GM20000 (cell line): ENCODE measurements around the gene CXCL8.

ENCODE experiments used
- DNase-seq: peaks from one replicate; pipeline ENCODE4 v3.0.0; 2012; ENCODE audit warnings: low spot score
- TF ChIP-seq, protein P1 (sequence below): IDR thresholded peaks from 2 replicates; pipeline ENCODE4 v1.5.1; 2012; ENCODE audit warnings: mild to moderate bottlenecking, control low read depth; ENCODE audit errors: extremely low read depth, missing control alignments

The CXCL8 gene

DNA sequence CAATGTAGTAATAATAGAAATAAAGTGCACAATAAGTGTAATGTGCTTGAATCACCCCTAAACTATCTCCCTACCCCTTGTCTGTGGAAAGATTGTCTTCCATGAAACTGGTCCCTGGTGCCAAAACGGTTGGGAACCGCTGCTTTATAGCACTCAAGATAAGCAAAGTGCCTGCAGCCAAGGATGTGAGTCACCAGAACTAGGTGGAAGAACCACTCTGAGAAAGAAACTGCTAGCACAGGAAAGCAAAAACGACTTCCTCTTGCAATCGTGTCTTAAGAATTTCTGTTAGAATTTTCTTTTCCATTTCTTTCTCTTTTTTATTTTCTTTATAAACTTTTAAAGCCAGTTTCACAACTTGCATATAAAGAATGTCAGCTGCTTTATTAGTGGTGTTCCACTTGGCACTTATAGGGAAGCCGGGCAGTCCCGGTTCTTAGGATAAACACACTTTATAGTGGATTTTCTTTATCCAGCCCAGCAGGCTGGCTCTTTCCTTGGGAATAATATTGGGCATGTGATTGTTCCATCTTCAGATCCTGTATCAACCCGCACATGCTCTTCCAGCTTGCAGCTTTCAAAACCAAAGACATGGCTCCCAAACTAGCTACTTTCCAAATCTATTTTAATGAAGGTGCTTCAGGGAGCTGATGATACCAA is 32.3 kb upstream of the CXCL8 start:
- DNase-seq: no peak

DNA sequence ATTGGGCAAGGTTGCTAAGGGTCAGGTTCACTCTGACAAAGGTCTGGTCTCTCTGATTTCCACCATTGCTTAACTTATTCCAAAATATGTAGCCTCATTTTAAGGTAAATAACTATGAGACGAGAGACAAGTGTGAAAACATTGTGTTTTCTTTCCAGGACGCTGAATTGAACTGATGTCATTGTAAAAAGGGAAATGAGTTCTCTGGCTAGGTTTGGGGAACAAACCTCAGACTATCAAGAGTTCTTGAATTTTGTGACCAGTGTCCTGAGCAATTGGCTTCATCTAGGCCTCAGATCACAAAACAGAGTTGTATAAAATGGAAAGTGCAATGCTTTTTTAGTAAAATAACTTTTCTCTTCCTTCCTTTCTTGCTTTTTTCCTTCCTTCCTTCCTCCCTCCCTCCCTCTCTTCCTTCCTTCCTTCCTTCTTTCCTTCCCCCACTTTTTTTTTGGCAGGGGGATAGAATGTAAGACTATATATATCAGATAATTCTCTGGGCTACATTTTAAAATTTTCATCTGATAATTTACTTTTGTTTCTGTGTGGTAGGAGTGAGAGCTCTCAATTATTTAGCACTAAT is 30.8 kb upstream of the CXCL8 start:
- TF ChIP-seq, protein P1, sequence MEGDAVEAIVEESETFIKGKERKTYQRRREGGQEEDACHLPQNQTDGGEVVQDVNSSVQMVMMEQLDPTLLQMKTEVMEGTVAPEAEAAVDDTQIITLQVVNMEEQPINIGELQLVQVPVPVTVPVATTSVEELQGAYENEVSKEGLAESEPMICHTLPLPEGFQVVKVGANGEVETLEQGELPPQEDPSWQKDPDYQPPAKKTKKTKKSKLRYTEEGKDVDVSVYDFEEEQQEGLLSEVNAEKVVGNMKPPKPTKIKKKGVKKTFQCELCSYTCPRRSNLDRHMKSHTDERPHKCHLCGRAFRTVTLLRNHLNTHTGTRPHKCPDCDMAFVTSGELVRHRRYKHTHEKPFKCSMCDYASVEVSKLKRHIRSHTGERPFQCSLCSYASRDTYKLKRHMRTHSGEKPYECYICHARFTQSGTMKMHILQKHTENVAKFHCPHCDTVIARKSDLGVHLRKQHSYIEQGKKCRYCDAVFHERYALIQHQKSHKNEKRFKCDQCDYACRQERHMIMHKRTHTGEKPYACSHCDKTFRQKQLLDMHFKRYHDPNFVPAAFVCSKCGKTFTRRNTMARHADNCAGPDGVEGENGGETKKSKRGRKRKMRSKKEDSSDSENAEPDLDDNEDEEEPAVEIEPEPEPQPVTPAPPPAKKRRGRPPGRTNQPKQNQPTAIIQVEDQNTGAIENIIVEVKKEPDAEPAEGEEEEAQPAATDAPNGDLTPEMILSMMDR: no peak
- no peak for DNase-seq

More for the DNA sequence above, 32.3 kb upstream of the CXCL8 start:
- TF ChIP-seq, protein P1: no peak

DNA sequence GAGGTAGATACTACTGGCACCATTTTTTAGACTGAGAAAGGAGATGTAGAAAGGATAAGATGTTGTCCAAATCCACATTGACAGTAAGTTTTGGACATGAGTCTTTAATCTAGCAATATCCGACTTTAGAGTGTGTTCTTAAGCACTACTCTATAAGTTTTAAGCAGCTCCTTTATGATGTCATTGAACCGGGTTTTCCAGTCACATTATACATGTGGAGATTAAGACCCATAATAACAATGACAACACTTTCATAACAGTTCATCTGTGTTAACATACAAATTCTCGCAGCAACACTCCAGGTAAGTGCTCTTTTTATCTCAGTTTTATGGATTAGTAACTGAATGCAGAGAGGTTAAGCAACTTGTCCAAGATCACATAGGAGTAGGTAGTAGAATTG is 30.3 kb upstream of the CXCL8 start:
- TF ChIP-seq, protein P1: no peak
- DNase-seq: no peak

DNA sequence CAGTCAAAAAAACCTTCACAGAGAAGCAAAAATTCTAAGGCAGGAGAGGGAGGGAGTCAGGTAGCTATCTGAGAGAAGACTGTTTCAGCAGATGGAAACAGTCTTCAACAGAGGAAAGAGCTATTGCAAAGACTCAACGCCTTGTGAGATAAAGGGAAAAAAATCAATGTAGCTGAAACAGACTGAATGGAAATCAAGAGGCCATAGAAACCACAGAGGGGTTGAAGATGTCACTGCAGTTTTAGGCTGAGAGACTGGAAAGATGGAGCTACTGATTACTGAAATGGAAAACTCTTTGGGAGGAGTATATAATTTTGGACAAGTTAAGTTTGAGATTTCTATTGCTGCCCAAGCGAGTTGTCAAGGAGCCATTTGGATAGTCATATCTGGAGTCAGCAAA is 28.4 kb upstream of the CXCL8 start:
- no peak for DNase-seq
- TF ChIP-seq, protein P1: no peak

DNA sequence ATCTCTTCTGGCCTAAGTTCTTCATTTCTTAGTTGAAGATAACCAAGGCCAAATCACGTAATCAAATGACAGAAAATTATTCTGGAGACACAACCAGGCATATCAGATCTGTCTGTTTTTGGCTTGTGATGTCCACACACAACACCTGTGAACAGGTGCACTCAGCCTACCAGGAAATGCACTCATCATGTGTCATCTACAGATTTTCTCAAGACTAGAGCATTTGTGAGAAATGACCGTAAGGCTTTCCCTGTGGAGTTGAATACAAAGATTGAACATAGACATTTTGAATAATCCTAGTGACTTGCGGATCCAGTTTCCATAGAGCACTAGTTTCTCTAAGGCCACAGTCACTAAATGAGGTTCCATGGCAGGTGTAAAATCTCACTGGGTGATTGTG is 26.7 kb upstream of the CXCL8 start:
- TF ChIP-seq, protein P1: no peak
- DNase-seq: no peak

DNA sequence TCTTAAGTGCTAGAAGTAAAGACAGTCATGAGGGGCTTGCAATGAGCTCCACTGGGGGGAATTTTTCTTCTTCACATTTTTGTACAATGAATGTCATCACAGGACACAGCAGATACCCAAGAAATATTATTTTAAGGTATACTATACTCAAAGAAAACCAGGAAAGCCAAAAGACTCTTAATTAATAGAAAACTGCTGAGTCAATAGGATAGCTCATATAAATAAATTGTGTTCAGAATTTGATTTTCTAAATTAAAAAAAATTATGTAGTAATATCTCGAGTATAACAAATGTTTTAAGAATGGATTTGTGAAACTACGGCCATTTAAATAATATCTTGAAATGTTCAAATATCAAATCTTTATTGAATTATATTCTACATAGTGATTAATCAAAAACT is 25.7 kb upstream of the CXCL8 start:
- DNase-seq: no peak
- TF ChIP-seq, protein P1: no peak

DNA sequence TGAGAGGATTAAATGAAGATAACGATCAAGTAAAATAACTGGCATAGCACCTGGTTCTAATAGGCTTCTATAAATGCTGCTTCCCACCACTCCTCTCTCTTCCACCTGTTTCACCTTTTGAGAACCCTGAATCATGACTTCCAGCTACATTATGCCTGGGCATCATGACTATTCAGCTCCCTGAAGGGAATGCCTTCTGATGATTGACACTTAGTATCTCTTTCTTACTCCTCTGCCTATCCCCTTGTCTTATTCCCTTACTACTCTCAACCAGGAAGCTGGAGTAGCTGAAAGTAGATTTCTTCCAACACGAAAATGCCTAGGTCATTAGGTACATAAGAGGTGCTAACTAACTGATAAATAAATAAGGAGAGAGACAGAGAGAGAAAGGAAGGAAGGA is 24.7 kb upstream of the CXCL8 start:
- no peak for DNase-seq
- TF ChIP-seq, protein P1: no peak
